Nephron progenitor cell (in vitro differentiated cells): ENCODE measurements around the gene HERC2.

Source experiments
- DNase-seq: peaks from one replicate; pipeline ENCODE4 v3.0.0; 2021
- H3K27ac Mint-ChIP-seq: 2 replicates; pipeline ENCODE4 v1.8.0; 2021; ENCODE audit warnings: mild to moderate bottlenecking, moderate library complexity, mixed read lengths
- H3K27me3 Mint-ChIP-seq: 2 replicates; pipeline ENCODE4 v1.8.0; 2021; ENCODE audit warnings: mild to moderate bottlenecking, low read depth, mixed read lengths; ENCODE audit not compliant: poor library complexity
- H3K36me3 Mint-ChIP-seq: 2 replicates; pipeline ENCODE4 v1.8.0; 2021; ENCODE audit warnings: low read depth, mixed read lengths
- H3K4me1 Mint-ChIP-seq: 2 replicates; pipeline ENCODE4 v1.8.0; 2021; ENCODE audit warnings: mixed read lengths
- H3K4me3 Mint-ChIP-seq: 2 replicates; pipeline ENCODE4 v1.8.0; 2021; ENCODE audit warnings: mild to moderate bottlenecking, moderate library complexity, mixed read lengths
- H3K9me3 Mint-ChIP-seq: 2 replicates; pipeline ENCODE4 v1.8.0; 2021; ENCODE audit warnings: mild to moderate bottlenecking, moderate library complexity, mixed read lengths
- TF ChIP-seq, protein P1 (sequence below): fragments of 200-600 bp; sonication (generic); IDR thresholded peaks from 2 replicates; pipeline ENCODE4 v1.5.0; 2021; ENCODE audit warnings: antibody characterized with exemption

Gene HERC2

DNA sequence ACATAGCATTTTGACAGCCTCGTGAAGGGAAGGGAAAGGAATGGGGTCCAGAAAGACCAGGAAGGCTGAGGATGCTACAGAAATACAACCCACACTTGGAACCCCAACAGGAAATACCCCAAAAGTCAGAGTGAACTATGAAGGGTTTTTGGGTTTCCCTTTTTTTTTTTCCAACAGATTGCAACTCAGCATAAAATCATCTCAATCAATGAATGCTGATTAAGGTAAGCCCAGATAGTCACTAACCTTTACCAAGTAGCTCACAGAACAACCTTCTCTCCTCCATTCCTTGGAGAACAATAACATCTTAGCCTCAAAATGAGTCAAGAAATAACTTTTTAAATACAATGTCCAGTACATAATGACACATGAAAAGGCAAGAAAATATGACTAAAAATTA lies 129.2 kb downstream of the HERC2 start:
- Mint-ChIP-seq H3K27me3 (no peaks in the 10 kb centered on the region), H3K4me1 (peaks cover 12% of the 10 kb centered on the region), H3K4me3 (no peak overlapping the region), H3K36me3 (peaks cover 76% of the 10 kb centered on the region), H3K27ac (no peak overlapping the region), H3K9me3 (no peaks in the 10 kb centered on the region)
- DNase-seq = no peak
- TF ChIP-seq, protein P1, sequence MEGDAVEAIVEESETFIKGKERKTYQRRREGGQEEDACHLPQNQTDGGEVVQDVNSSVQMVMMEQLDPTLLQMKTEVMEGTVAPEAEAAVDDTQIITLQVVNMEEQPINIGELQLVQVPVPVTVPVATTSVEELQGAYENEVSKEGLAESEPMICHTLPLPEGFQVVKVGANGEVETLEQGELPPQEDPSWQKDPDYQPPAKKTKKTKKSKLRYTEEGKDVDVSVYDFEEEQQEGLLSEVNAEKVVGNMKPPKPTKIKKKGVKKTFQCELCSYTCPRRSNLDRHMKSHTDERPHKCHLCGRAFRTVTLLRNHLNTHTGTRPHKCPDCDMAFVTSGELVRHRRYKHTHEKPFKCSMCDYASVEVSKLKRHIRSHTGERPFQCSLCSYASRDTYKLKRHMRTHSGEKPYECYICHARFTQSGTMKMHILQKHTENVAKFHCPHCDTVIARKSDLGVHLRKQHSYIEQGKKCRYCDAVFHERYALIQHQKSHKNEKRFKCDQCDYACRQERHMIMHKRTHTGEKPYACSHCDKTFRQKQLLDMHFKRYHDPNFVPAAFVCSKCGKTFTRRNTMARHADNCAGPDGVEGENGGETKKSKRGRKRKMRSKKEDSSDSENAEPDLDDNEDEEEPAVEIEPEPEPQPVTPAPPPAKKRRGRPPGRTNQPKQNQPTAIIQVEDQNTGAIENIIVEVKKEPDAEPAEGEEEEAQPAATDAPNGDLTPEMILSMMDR = no peak

DNA sequence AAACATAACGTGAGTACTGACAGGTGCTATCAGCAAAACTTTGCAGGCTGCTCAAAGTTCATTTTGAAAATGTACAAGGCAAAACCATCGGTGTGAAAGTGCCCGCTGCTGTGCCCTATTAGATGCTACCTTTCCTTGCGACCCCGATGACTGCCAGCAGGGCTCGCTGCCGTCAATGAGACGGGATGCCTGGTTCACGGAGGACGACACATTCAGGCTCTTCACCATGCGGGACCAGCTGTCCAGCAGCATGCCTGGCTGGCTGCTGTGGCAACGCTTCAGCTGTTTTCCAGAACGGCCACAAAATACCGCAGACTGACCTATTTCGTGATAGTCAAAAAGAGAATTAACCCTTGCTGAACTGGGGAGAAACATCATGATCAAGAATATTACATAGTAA lies 130.1 kb downstream of the HERC2 start:
- TF ChIP-seq, protein P1 = no peak
- peak overlapping the region; percentile 11 for H3K27ac Mint-ChIP-seq
- peaks cover 76% of the 10 kb centered on the region for H3K36me3 Mint-ChIP-seq
- peak; percentile 50 for DNase-seq
- H3K9me3 Mint-ChIP-seq = no peaks in the 10 kb centered on the region
- H3K4me1 Mint-ChIP-seq = peaks cover 12% of the 10 kb centered on the region
- no peak overlapping the region for H3K4me3 Mint-ChIP-seq
- H3K27me3 Mint-ChIP-seq = no peaks in the 10 kb centered on the region

DNA sequence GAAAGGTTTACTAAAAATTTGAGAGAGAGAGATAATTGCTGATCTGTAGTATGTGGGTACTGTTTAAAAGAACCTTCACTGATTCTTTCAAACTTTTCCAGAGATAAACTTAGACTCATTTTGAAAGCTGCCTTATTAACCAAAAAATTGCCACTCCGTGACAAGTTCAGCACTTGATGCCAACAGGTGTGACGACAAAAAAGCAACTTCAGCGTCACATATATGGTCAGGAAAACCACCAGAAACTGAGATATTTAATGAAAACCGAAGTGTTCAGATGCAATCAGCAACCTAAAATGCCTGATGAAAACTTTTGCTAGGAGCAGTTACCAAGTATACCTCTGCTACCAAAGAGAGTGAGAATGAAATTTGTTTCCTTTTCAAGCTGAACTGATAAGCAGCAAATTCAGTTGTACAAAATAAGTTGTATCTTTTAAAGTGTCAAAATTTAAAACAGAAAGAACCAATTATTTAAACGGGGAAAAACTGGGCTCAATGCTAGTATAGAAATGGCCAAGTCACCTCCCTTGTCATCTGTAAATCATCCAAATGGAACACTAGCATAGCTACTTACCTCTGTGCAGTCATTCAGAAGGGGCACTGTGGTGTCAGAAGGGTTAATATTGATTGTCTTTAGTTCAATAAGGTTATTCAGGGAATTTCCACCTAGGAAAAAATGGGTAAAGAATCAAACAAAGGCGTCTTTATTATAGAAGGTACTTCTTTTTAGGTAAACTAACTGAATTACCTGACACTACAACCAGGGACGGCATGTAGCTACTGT lies 131.4 kb downstream of the HERC2 start:
- TF ChIP-seq, protein P1 = no peak
- no peak for DNase-seq
- H3K4me1 Mint-ChIP-seq = peaks cover 12% of the 10 kb centered on the region
- no peak overlapping the region for H3K27ac Mint-ChIP-seq
- H3K4me3 Mint-ChIP-seq = no peak overlapping the region
- no peaks in the 10 kb centered on the region for H3K27me3 Mint-ChIP-seq
- H3K36me3 Mint-ChIP-seq = peaks cover 72% of the 10 kb centered on the region
- H3K9me3 Mint-ChIP-seq = no peaks in the 10 kb centered on the region

DNA sequence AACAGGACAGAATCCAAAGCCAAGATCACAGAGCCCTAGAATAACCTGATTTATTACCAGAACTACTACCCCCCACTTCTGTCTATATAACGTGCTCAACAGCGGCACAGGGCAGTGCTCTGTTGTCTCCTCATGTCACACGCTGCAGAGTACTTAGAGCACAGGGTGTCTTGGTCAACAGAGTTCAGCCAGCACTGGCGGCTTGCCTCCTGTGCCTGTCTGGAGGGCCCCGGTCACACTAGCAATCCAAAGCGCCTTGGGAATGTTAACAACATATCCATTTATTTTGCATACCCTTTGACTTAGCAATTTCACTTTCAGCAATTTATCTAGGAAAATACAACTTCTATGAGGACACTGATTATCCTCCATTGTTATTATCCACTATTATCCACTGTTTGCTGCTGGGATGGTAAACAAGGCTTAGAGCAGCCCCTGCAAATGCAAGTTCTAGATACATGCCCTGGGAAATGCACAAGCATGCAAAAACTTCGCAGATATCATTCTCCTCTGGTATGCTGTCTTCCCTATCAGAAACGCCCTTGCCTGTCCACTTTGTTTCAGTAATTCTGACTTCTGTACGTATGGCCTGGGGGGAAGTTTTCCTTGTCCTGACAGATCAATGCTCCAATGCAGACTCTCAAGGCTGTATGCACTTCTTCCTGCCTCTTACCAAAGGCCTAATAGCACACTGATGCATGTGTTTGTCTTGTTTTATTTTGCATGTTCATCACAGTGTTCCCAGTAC lies 136.7 kb downstream of the HERC2 start:
- no peaks in the 10 kb centered on the region for H3K4me1 Mint-ChIP-seq
- H3K27ac Mint-ChIP-seq = no peak overlapping the region
- TF ChIP-seq, protein P1 = no peak
- DNase-seq = no peak
- H3K36me3 Mint-ChIP-seq = peaks cover 50% of the 10 kb centered on the region
- H3K27me3 Mint-ChIP-seq = no peaks in the 10 kb centered on the region
- H3K4me3 Mint-ChIP-seq = no peak overlapping the region
- no peaks in the 10 kb centered on the region for H3K9me3 Mint-ChIP-seq

DNA sequence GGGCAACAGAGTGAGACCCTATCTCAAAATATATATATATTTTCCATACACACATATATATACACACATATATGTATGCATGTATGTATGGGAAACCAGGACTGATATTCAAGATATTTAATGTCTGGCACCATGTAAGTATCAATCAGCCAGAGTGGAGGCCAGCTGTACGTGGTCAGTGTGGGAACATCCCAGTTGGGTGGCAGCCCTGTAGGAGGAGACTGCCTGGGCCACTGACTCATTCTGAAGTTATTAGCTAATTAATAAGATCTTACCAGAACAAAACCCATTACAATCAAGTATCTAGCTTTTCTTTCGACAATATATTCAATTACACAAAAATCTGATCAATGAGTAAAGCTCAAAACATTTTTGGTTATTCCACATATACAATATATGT lies 137.8 kb downstream of the HERC2 start:
- Mint-ChIP-seq H3K9me3 (no peaks in the 10 kb centered on the region), H3K36me3 (peaks cover 48% of the 10 kb centered on the region), H3K27me3 (no peaks in the 10 kb centered on the region), H3K4me1 (no peaks in the 10 kb centered on the region), H3K4me3 (no peak overlapping the region), H3K27ac (no peak overlapping the region)
- TF ChIP-seq, protein P1 = no peak
- no peak for DNase-seq
